Measurements from ENCODE around the gene SDS. TPM values are rescaled to one million over a fixed set of nuclear protein-coding genes. Genes with fewer than 3 reads are reported as not detected.

Gene SDS
- total RNA-seq, 1 experiment from 2014 or later = not detected

DNA sequence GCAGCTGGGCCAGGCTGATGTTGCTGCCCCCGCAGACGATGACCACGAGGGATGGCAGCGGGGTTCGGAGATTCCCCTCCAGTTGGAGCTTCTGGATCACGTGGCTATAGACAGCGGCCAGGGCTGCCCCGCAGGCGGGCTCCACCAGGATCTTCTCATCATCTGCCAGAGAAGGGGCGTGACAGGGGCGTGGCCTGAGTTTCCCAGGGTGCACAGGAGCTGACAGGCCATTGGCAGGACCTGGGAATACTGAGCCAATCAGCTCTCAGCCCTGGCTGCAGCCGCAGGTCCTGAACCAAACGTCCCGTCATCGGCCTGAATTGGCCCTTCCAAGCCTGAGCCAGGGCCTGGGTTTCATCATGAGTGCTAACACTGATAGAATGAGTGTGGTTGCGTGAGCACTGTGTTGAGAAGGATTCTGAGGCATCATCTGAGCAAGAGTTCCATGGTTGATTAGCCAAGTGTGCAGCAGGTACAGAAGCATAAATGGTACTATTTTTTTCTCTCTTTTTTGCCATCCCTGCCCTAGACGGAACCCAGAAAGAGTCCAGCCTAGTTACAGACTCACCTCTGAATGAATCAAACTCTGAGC lies 10.6 kb downstream of the SDS start:
- no peak overlapping the region for H3K18ac ChIP-seq (ENCODE audit: insufficient read length, low read depth, low read length)
- H4K5ac ChIP-seq (ENCODE audit: insufficient read length, low read depth, low read length) = no peak overlapping the region
- no peaks in the 10 kb centered on the region for H3K79me2 ChIP-seq (ENCODE audit: insufficient read depth, low read length)
- peaks cover 8% of the 10 kb centered on the region for H3K27me3 Mint-ChIP-seq (ENCODE audit: low read depth)
- no peaks in the 10 kb centered on the region for H3K9me3 Mint-ChIP-seq
- no peak overlapping the region for H2BK120ac ChIP-seq (ENCODE audit: low read depth, low read length, poor library complexity, severe bottlenecking)
- H2BK20ac ChIP-seq (ENCODE audit: low read depth, low read length, poor library complexity, severe bottlenecking) = no peak overlapping the region
- no peak overlapping the region for H2AK5ac ChIP-seq (ENCODE audit: insufficient read length, low read length)
- no peak overlapping the region for H2BK5ac ChIP-seq (ENCODE audit: insufficient read length, low read length)
- H3K79me1 ChIP-seq (ENCODE audit: insufficient read depth, low read depth, low read length, poor library complexity, severe bottlenecking) = no peaks in the 10 kb centered on the region
- no peak overlapping the region for H2AFZ ChIP-seq (ENCODE audit: low read length)
- peaks cover 0 to 6% (median 5%) of the 10 kb centered on the region in 3 experiments; a peak in 3 of 7 replicates for H3K36me3 Mint-ChIP-seq (ENCODE audit: insufficient read depth in 1 of 3, low read depth in 3 of 3)
- H3K4me1 ChIP-seq (ENCODE audit: insufficient read depth, low read length) = no peaks in the 10 kb centered on the region
- WGBS (ENCODE audit: extremely low coverage, insufficient read length, low lambda C conversion rate) = no CpG with 5 or more reads among the region's 17 CpGs
- H3K56ac ChIP-seq (ENCODE audit: insufficient read length, low read depth, low read length) = no peak overlapping the region
- H4K20me1 ChIP-seq (ENCODE audit: control insufficient read depth, insufficient read depth, insufficient read length) = no peaks in the 10 kb centered on the region
- H3K4me2 ChIP-seq (ENCODE audit: insufficient read depth, insufficient read length, low read length) = no peak overlapping the region
- H4K8ac ChIP-seq (replicated peaks; ENCODE audit: insufficient read length, low read depth, low read length) = no peak overlapping the region
- no peaks in the 10 kb centered on the region for H3K27me3 ChIP-seq (ENCODE audit: insufficient read depth, low read length)
- H2BK12ac ChIP-seq (ENCODE audit: insufficient read length, low read depth, low read length) = no peak overlapping the region
- H3K9me3 ChIP-seq (ENCODE audit: control insufficient read depth, low read depth, low read length) = no peaks in the 10 kb centered on the region
- H3K27ac Mint-ChIP-seq = peak overlapping the region in 1 of 3 experiments; percentile 45; a peak in 1 of 7 replicates
- no peaks in the 10 kb centered on the region for H3K23me2 ChIP-seq (ENCODE audit: insufficient read length, low read depth, low read length, poor library complexity, severe bottlenecking)
- H3K27ac ChIP-seq (ENCODE audit: insufficient read length, low read depth, low read length) = no peak overlapping the region
- H3K4me3 Mint-ChIP-seq = no peak overlapping the region
- no peak overlapping the region for H3T11ph ChIP-seq (ENCODE audit: low read length)
- no peak overlapping the region for H4K91ac ChIP-seq (ENCODE audit: insufficient read length, low read depth, low read length)
- H3K14ac ChIP-seq (ENCODE audit: insufficient read depth, low read length) = no peak overlapping the region
- TF ChIP-seq, protein P1, sequence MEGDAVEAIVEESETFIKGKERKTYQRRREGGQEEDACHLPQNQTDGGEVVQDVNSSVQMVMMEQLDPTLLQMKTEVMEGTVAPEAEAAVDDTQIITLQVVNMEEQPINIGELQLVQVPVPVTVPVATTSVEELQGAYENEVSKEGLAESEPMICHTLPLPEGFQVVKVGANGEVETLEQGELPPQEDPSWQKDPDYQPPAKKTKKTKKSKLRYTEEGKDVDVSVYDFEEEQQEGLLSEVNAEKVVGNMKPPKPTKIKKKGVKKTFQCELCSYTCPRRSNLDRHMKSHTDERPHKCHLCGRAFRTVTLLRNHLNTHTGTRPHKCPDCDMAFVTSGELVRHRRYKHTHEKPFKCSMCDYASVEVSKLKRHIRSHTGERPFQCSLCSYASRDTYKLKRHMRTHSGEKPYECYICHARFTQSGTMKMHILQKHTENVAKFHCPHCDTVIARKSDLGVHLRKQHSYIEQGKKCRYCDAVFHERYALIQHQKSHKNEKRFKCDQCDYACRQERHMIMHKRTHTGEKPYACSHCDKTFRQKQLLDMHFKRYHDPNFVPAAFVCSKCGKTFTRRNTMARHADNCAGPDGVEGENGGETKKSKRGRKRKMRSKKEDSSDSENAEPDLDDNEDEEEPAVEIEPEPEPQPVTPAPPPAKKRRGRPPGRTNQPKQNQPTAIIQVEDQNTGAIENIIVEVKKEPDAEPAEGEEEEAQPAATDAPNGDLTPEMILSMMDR (conservative IDR thresholded peaks at IDR 0.05) = no peak
- H3K9ac ChIP-seq (ENCODE audit: extremely low read depth, insufficient read length, low read length) = no peak overlapping the region
- no peak overlapping the region for H2BK15ac ChIP-seq (ENCODE audit: low read depth, low read length)
- DNase-seq = peak; percentile 99
- no peak overlapping the region for H3K23ac ChIP-seq (ENCODE audit: insufficient read length, low read depth, low read length)
- peaks cover 7 to 13% of the 10 kb centered on the region in 2 experiments for H3K4me1 Mint-ChIP-seq
- H3K4ac ChIP-seq (ENCODE audit: low read depth, low read length) = no peak overlapping the region
